Measurements from ENCODE around the gene EPB41L1.

GRCh38 chr20:36270744-36271638, 116.5 kb downstream of the EPB41L1 start:
- TF ChIP-seq EZH2phosphoT487 (IDR thresholded peaks at IDR 0.05; ENCODE audit: insufficient read depth, low read depth) = no peak
- no peak for TF ChIP-seq EZH2 (IDR thresholded peaks at IDR 0.05; ENCODE audit: insufficient read depth, poor library complexity, severe bottlenecking)
